ENCODE measurements around the gene DNAJC22. TPM values are rescaled to one million over a fixed set of nuclear protein-coding genes. Genes with fewer than 3 reads are reported as not detected.

The DNAJC22 gene
- total and polyA plus RNA-seq, 2 of the 13 experiments (the other 11 are each of a cell fraction or from before 2014, with no cell fraction given) = 25.2 to 31.7 TPM

DNA sequence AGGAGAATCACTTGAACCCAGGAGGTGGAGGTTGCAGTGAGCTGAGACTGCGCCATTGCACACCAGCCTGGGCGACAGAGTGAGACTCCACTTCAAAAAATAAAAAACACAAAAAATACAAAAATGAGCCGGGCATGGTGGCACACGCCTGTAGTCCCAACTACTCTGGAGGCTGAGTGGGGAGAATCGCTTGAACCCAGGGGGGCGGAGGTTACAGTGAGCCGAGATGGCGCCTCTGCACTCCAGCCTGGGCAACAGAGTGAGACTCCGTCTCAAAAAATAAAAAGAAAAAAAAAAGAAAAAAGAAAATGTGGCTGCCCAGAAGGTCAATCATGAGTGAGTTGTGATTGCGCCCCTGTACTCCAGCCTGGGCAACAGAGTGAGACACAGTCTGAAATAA, 9.2 kb downstream of the DNAJC22 start:
- Histone ChIP-seq H3K79me2 (ENCODE audit: insufficient read depth, low read length) (no peaks in the 10 kb centered on the region), H2AFZ (ENCODE audit: low read length) (no peak overlapping the region), H3K36me3 (replicated peaks in 1 of 2; ENCODE audit: control insufficient read depth in 1 of 2, insufficient read depth in 2 of 2, low read length in 2 of 2) (peaks cover 2 to 3% of the 10 kb centered on the region in 2 experiments; a peak in 2 of 5 replicates), H4K20me1 (ENCODE audit: insufficient read depth, low read length) (no peaks in the 10 kb centered on the region), H3K9me3 (ENCODE audit: low read length) (no peaks in the 10 kb centered on the region), H3K4me1 (ENCODE audit: insufficient read depth, low read length) (peaks cover 21% of the 10 kb centered on the region), H3K27ac (ENCODE audit: extremely low read length, insufficient read depth, low read length) (no peak overlapping the region), H3K4me2 (ENCODE audit: low read depth, low read length) (no peak overlapping the region), H3K4me3 (replicated peaks in 1 of 3; ENCODE audit: insufficient read depth in 1 of 3, low read depth in 2 of 3, low read length in 3 of 3) (no peak overlapping the region), H3K9ac (ENCODE audit: insufficient read depth, low read depth, low read length) (no peak overlapping the region), H3K27me3 (ENCODE audit: control insufficient read depth in 1 of 2, insufficient read depth in 2 of 2, low read length in 2 of 2) (no peaks in the 10 kb centered on the region)
- ChIA-PET CTCF (ENCODE audit: low intra/inter-chr PET ratio, low total read pairs) (interaction anchor here (1.7 to 4.1 kb wide), 2 partner anchors 8 to 24 kb away, joined by 6 to 23 read pairs; no protein-coding TSS in a partner anchor), POLR2A (no interaction called here)
- ATAC-seq = no peak
- no TSS peak for BruUV-seq (replicated peaks)
- no peak for FAIRE-seq
- 97% methylated on average over 10 of the region's 10 CpGs for WGBS (ENCODE audit: low lambda C conversion rate)
- in situ Hi-C loops (cut with HindIII; ENCODE audit: extremely low pct_ligation_motif_present, low pct_unique_long_range_greater_than_20kb) = no loop called here
- no peak for TF ChIP-seq ZNF672 (CRISPR knock-in tag; IDR thresholded peaks at IDR 0.05)
- no peak for TF ChIP-seq ZBTB7B (CRISPR knock-in tag; IDR thresholded peaks at IDR 0.05)
- no peak for TF ChIP-seq NR2F6 (IDR thresholded peaks at IDR 0.05)
- TF ChIP-seq NR2F6 (CRISPR knock-in tag; IDR thresholded peaks at IDR 0.05) = no peak
- no peak for TF ChIP-seq THYN1 (CRISPR knock-in tag; IDR thresholded peaks at IDR 0.05; ENCODE audit: borderline replicate concordance, low read depth)
- no peak for TF ChIP-seq ARID2 (CRISPR knock-in tag; IDR thresholded peaks at IDR 0.05; ENCODE audit: borderline replicate concordance)
- intact Hi-C loops (cut with micrococcal nuclease; ENCODE audit: unreplicated experiment) = no loop called here
- DNase-seq (ENCODE audit: low spot score) = no peak

GRCh38 chr12:49357103-49357678, 10.5 kb downstream of the DNAJC22 start:
- H3K4me2 ChIP-seq (ENCODE audit: low read depth, low read length) = no peak overlapping the region
- ChIA-PET POLR2A (interaction anchor here (1.0 to 2.8 kb wide), 2 partner anchors 10 kb away, joined by 8 to 22 read pairs; partner anchors contain the start of genes DNAJC22 and SPATS2), CTCF (ENCODE audit: low intra/inter-chr PET ratio, low total read pairs) (interaction anchor here (0.6 to 5.8 kb wide), 5 partner anchors 9 to 223 kb away, joined by 3 to 115 read pairs (median 14); no protein-coding TSS in a partner anchor)
- ATAC-seq = no peak
- no TSS peak for BruUV-seq (replicated peaks)
- no peaks in the 10 kb centered on the region for H3K79me2 ChIP-seq (ENCODE audit: insufficient read depth, low read length)
- no peak for DNase-seq (ENCODE audit: low spot score)
- peaks cover 21% of the 10 kb centered on the region for H3K4me1 ChIP-seq (ENCODE audit: insufficient read depth, low read length)
- in situ Hi-C loops (cut with HindIII; ENCODE audit: extremely low pct_ligation_motif_present, low pct_unique_long_range_greater_than_20kb) = no loop called here
- TF ChIP-seq, protein P1, sequence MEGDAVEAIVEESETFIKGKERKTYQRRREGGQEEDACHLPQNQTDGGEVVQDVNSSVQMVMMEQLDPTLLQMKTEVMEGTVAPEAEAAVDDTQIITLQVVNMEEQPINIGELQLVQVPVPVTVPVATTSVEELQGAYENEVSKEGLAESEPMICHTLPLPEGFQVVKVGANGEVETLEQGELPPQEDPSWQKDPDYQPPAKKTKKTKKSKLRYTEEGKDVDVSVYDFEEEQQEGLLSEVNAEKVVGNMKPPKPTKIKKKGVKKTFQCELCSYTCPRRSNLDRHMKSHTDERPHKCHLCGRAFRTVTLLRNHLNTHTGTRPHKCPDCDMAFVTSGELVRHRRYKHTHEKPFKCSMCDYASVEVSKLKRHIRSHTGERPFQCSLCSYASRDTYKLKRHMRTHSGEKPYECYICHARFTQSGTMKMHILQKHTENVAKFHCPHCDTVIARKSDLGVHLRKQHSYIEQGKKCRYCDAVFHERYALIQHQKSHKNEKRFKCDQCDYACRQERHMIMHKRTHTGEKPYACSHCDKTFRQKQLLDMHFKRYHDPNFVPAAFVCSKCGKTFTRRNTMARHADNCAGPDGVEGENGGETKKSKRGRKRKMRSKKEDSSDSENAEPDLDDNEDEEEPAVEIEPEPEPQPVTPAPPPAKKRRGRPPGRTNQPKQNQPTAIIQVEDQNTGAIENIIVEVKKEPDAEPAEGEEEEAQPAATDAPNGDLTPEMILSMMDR (CRISPR knock-in tag; IDR thresholded peaks at IDR 0.05) = peak; percentile 38
- TF ChIP-seq, protein P2, sequence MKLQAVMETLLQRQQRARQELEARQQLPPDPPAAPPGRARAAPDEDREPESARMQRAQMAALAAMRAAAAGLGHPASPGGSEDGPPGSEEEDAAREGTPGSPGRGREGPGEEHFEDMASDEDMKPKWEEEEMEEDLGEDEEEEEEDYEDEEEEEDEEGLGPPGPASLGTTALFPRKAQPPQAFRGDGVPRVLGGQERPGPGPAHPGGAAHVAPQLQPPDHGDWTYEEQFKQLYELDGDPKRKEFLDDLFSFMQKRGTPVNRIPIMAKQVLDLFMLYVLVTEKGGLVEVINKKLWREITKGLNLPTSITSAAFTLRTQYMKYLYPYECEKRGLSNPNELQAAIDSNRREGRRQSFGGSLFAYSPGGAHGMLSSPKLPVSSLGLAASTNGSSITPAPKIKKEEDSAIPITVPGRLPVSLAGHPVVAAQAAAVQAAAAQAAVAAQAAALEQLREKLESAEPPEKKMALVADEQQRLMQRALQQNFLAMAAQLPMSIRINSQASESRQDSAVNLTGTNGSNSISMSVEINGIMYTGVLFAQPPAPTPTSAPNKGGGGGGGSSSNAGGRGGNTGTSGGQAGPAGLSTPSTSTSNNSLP (IDR thresholded peaks at IDR 0.05; ENCODE audit: low read depth, low read length) = 0 out of 2 replicates have a peak, but pooled peaks have one; percentile 37
- TF ChIP-seq PHF21A (CRISPR knock-in tag; IDR thresholded peaks at IDR 0.05) (no peak), ZNF550 (CRISPR knock-in tag; IDR thresholded peaks at IDR 0.05; ENCODE audit: borderline replicate concordance) (no peak), STAG1 (CRISPR knock-in tag; IDR thresholded peaks at IDR 0.05) (0 out of 2 replicates have a peak, but pooled peaks have one; percentile 9), ZBTB3 (CRISPR knock-in tag; IDR thresholded peaks at IDR 0.05; ENCODE audit: borderline replicate concordance, low read depth) (no peak)
- TF ChIP-seq, protein P3, sequence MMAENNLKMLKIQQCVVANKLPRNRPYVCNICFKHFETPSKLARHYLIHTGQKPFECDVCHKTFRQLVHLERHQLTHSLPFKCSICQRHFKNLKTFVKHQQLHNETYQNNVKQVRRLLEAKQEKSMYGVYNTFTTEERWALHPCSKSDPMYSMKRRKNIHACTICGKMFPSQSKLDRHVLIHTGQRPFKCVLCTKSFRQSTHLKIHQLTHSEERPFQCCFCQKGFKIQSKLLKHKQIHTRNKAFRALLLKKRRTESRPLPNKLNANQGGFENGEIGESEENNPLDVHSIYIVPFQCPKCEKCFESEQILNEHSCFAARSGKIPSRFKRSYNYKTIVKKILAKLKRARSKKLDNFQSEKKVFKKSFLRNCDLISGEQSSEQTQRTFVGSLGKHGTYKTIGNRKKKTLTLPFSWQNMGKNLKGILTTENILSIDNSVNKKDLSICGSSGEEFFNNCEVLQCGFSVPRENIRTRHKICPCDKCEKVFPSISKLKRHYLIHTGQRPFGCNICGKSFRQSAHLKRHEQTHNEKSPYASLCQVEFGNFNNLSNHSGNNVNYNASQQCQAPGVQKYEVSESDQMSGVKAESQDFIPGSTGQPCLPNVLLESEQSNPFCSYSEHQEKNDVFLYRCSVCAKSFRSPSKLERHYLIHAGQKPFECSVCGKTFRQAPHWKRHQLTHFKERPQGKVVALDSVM (CRISPR knock-in tag; IDR thresholded peaks at IDR 0.05) = no peak
- no peaks in the 10 kb centered on the region for H3K9me3 ChIP-seq (ENCODE audit: low read length)
- no peak overlapping the region for H3K9ac ChIP-seq (ENCODE audit: insufficient read depth, low read depth, low read length)
- 10% methylated on average over 3 of the region's 3 CpGs for WGBS (ENCODE audit: low lambda C conversion rate)
- H4K20me1 ChIP-seq (ENCODE audit: insufficient read depth, low read length) = no peaks in the 10 kb centered on the region
- H3K36me3 ChIP-seq (replicated peaks in 1 of 2; ENCODE audit: control insufficient read depth in 1 of 2, insufficient read depth in 2 of 2, low read length in 2 of 2) = no peaks in the 10 kb centered on the region
- H3K4me3 ChIP-seq (replicated peaks in 1 of 3; ENCODE audit: insufficient read depth in 1 of 3, low read depth in 2 of 3, low read length in 3 of 3) = no peak overlapping the region
- intact Hi-C loops (cut with micrococcal nuclease; ENCODE audit: unreplicated experiment) = loop anchor here (1.0 kb wide), 2 partner anchors 20 to 223 kb away; partner anchors contain the start of gene C1QL4
- H2AFZ ChIP-seq (ENCODE audit: low read length) = no peak overlapping the region
- H3K27ac ChIP-seq (ENCODE audit: extremely low read length, insufficient read depth, low read length) = no peak overlapping the region
- H3K27me3 ChIP-seq (ENCODE audit: control insufficient read depth in 1 of 2, insufficient read depth in 2 of 2, low read length in 2 of 2) = no peaks in the 10 kb centered on the region
- no peak for FAIRE-seq
